Cardiac muscle cell (in vitro differentiated cells and primary cell): Measurements from ENCODE around the gene CHIT1. TPM values are rescaled to one million over a fixed set of nuclear protein-coding genes. Genes with fewer than 3 reads are reported as not detected.

Experiments used
- DNase-seq, 2 donors: peaks; one replicate each; pipeline versions ENCODE4 v3.0.0 to v3.0.0-alpha.2; 2010 to 2017; ENCODE audit warnings: low read depth in 1 of 2, low spot score in 1 of 2
- H3K27ac ChIP-seq: fragments of 200-600 bp; sonication (generic); 2 replicates; pipeline ENCODE4 v1.5.1; 2016
- H3K27me3 ChIP-seq: fragments of 200-600 bp; sonication (generic); 2 replicates; pipeline ENCODE4 v1.6.0; 2016; ENCODE audit warnings: control low read depth
- H3K36me3 ChIP-seq: fragments of 200-600 bp; sonication (generic); 2 replicates; pipeline ENCODE4 v1.5.1; 2016; ENCODE audit warnings: control low read depth
- H3K4me1 ChIP-seq: fragments of 200-600 bp; sonication (generic); 2 replicates; pipeline ENCODE4 v1.8.1; 2017; ENCODE audit warnings: low read depth, mild to moderate bottlenecking, mixed run types
- H3K4me3 ChIP-seq: fragments of 200-600 bp; sonication (generic); 2 replicates; pipeline ENCODE4 v1.5.1; 2016; ENCODE audit warnings: mild to moderate bottlenecking
- H3K9me3 ChIP-seq: fragments of 200-600 bp; sonication (generic); 2 replicates; pipeline ENCODE4 v1.5.1; 2017; ENCODE audit warnings: low read depth, mild to moderate bottlenecking, control low read depth
- polyA plus RNA-seq: library from polyadenylated mRNA; unstranded; fragments of >200 nt; fragmentation: Nextera tagmentation; extraction: Ambion mirVana; gene quantifications from 2 replicates; pipeline ENCODE4 v1.2.1, GENCODE V29; 2016
- total RNA-seq: library from RNA; depleted of rRNA; stranded (reverse); fragments of >200 nt; gene quantifications from 2 replicates; pipeline ENCODE4 v1.2.3, GENCODE V29; 2016
- TF ChIP-seq, protein P1 (sequence below): IDR thresholded peaks from 2 replicates; pipeline ENCODE4 v1.5.1; 2012; ENCODE audit warnings: low read depth, mild to moderate bottlenecking, low read length

The CHIT1 gene
- total and polyA plus RNA-seq, 2 experiments from 2014 or later, result 0.03 TPM; not detected in 1

DNA sequence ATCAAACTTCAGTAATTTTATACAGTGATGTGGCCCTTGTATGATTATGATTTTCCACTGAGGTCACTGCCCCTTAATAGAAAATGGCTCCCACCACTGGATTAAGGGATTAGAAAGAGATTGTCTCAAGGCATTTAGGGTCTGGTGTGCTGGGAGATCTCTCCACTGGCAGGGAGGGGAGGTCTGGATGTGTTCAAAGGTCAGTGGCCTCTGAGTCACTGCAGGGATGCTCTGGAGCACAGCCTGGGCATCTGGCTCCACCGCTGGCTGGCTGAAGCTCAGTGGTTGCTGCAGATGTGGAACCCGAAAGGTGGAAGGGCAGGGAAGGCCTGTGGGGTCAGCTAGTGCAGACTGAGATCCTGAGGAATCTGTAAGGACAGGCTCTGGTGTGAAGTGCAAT is 24.7 kb downstream of the CHIT1 start:
- Histone ChIP-seq H3K27ac (no peak overlapping the region), H3K27me3 (peaks cover 3% of the 10 kb centered on the region), H3K4me1 (no peaks in the 10 kb centered on the region), H3K36me3 (no peaks in the 10 kb centered on the region), H3K4me3 (no peak overlapping the region), H3K9me3 (no peaks in the 10 kb centered on the region)
- TF ChIP-seq, protein P1, sequence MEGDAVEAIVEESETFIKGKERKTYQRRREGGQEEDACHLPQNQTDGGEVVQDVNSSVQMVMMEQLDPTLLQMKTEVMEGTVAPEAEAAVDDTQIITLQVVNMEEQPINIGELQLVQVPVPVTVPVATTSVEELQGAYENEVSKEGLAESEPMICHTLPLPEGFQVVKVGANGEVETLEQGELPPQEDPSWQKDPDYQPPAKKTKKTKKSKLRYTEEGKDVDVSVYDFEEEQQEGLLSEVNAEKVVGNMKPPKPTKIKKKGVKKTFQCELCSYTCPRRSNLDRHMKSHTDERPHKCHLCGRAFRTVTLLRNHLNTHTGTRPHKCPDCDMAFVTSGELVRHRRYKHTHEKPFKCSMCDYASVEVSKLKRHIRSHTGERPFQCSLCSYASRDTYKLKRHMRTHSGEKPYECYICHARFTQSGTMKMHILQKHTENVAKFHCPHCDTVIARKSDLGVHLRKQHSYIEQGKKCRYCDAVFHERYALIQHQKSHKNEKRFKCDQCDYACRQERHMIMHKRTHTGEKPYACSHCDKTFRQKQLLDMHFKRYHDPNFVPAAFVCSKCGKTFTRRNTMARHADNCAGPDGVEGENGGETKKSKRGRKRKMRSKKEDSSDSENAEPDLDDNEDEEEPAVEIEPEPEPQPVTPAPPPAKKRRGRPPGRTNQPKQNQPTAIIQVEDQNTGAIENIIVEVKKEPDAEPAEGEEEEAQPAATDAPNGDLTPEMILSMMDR, result no peak
- DNase-seq, result no peak

GRCh38 chr1:203202431-203203245 is 26.8 kb downstream of the CHIT1 start:
- Histone ChIP-seq H3K4me3 (no peak overlapping the region), H3K27me3 (peaks cover 3% of the 10 kb centered on the region), H3K9me3 (no peaks in the 10 kb centered on the region), H3K36me3 (no peaks in the 10 kb centered on the region), H3K4me1 (peaks cover 2% of the 10 kb centered on the region), H3K27ac (no peak overlapping the region)
- TF ChIP-seq, protein P1, result no peak
- DNase-seq, result peak in 1 of 2 donors; percentile 99

DNA sequence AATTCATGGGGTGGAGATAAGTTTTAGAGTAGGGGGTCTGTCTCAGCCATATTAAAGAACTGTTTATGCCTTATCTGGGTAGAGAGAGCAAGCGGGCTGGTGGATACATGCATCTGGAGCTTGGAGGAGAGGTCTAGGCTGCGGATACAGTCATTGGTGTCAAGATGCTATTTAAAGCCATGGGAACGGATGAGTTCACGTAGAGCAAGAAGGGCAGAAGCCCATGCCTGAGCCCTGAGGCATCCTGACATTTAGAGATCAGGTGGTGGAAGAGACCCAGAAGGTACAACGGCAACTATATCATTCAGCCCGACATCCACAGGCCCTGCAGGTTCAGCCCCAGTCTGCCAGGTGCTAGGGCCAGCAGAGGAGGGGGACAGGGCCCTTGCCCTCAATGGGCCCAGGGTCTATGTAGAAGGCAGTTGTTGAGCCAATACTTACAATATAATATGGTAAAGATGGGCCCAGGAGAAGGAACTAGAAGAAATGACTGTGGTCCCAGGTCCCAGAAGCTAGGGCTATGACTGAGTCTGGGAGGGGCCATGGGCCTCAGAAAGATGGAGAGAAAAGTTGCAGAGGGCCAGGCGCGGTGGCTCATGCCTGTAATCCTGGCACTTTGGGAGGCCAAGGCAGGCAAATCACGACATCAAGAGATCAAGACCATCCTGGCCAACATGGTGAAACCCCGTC is 27.8 kb downstream of the CHIT1 start:
- no peak for DNase-seq
- Histone ChIP-seq H3K36me3 (no peaks in the 10 kb centered on the region), H3K9me3 (no peaks in the 10 kb centered on the region), H3K27me3 (peaks cover 3% of the 10 kb centered on the region), H3K4me1 (peaks cover 4% of the 10 kb centered on the region), H3K27ac (no peak overlapping the region), H3K4me3 (no peak overlapping the region)
- TF ChIP-seq, protein P1, result no peak

GRCh38 chr1:203200916-203201315 is 28.6 kb downstream of the CHIT1 start:
- Histone ChIP-seq H3K27ac (no peak overlapping the region), H3K4me3 (no peak overlapping the region), H3K27me3 (peaks cover 3% of the 10 kb centered on the region), H3K36me3 (no peaks in the 10 kb centered on the region), H3K9me3 (no peaks in the 10 kb centered on the region), H3K4me1 (peaks cover 4% of the 10 kb centered on the region)
- DNase-seq, result no peak
- TF ChIP-seq, protein P1, result no peak

DNA sequence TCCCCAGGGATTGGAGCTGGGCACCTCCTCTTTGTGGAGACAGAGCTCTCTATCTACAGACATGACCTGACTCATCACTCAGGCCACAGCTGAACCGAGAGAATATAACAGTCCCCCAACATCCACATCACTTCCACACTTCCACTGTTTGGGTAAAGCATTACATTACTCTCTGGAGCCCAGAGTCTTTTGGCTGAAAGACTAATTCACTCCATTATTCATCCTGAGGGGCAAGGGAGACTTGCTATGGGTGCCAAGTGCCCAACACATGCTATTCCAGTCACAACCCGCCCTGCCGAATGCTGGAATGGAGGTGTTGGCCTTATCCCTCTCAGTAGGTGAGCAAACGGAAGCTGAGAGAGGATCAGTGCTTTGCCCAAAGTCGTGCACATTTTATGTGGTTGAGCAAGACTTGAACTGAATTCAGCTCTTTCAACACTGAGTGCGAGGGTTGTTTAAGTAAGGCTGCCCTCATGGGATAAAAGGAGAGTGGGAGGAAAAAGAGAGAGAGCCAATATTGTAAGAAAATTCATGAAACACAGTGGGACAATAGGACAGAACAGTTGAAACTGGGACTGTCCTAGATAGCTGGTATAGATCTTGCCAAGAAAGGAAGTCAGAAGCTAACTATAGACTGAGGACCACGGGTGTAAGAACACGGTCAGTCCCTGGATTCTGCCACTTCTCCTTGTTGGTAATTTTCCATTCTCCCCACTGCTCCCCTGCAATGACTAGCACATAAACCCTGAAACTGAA is 29.5 kb downstream of the CHIT1 start:
- TF ChIP-seq, protein P1, result no peak
- Histone ChIP-seq H3K4me1 (peaks cover 4% of the 10 kb centered on the region), H3K4me3 (no peak overlapping the region), H3K36me3 (no peaks in the 10 kb centered on the region), H3K27ac (no peak overlapping the region), H3K27me3 (peaks cover 3% of the 10 kb centered on the region), H3K9me3 (no peaks in the 10 kb centered on the region)
- DNase-seq, result peak in 1 of 2 donors; percentile 93
